Mucosa of descending colon (tissue), 3 donors: ENCODE measurements around the gene ZNF318. TPM values are rescaled to one million over a fixed set of nuclear protein-coding genes. Genes with fewer than 3 reads are reported as not detected.
"Not testable (repeated sequence)": the region's sequence is repeated elsewhere in the genome, so short reads cannot be mapped to it uniquely, and the experiment has no call there.

Experiments used
- ATAC-seq: fragments of 200-7000 bp; cut with Tn5 transposase; one replicate; pipeline ENCODE4 v1.9.1; 2020; ENCODE audit warnings: mild to moderate bottlenecking, moderate library complexity
- DNase-seq, 3 donors: peaks; one replicate each; pipeline ENCODE4 v3.0.0-alpha.2; 2020
- H3K36me3 ChIP-seq: fragments of 200-600 bp; one replicate; pipeline ENCODE4 v1.8.0; 2021; ENCODE audit warnings: low read depth, mild to moderate bottlenecking
- H3K4me1 ChIP-seq: fragments of 200-600 bp; one replicate; pipeline ENCODE4 v1.8.0; 2021; ENCODE audit warnings: low read depth, mild to moderate bottlenecking
- H3K4me3 ChIP-seq: fragments of 200-600 bp; one replicate; pipeline ENCODE4 v1.8.0; 2021; ENCODE audit warnings: mild to moderate bottlenecking
- H3K9me3 ChIP-seq: fragments of 200-600 bp; one replicate; pipeline ENCODE4 v1.8.0; 2021; ENCODE audit warnings: mild to moderate bottlenecking
- intact Hi-C, 2 donors: fragments of 100-400 bp; cut with DNase I in 1 of 2; cut with micrococcal nuclease in 1 of 2; formaldehyde crosslinking; loops; one replicate each; pipeline versions ENCODE4 v1.11.0 to v1.11.1; 2022; cut with DNase I, micrococcal nuclease
- total RNA-seq, 3 donors: library from RNA; stranded (reverse); fragmentation: NEBNext Ultra II Directional in 2 of 3; extraction: Animal tissue kit (Norgen Biotek cat#: 25700) in 2 of 3; gene quantifications; one replicate each; pipeline versions ENCODE4 v1.2.1 to v1.2.4, GENCODE V29; 2021 to 2023
- TF ChIP-seq, protein P1 (sequence below): fragments of 200-600 bp; IDR thresholded peaks from one replicate; pipeline ENCODE4 v1.8.0; 2022; ENCODE audit warnings: antibody characterized with exemption, mild to moderate bottlenecking
- donor health status: DM: no; HTN: no; CAD: no; lungs with moderate emphysema.
- donor health status: DM: no; HTN: no; CAD: no.
- donor health status: DM: no; HTN: yes; CAD: no.

ZNF318 gene
- total RNA-seq, 3 donors from 2014 or later, result 12.4 to 24.3 (median 16.9) TPM

DNA sequence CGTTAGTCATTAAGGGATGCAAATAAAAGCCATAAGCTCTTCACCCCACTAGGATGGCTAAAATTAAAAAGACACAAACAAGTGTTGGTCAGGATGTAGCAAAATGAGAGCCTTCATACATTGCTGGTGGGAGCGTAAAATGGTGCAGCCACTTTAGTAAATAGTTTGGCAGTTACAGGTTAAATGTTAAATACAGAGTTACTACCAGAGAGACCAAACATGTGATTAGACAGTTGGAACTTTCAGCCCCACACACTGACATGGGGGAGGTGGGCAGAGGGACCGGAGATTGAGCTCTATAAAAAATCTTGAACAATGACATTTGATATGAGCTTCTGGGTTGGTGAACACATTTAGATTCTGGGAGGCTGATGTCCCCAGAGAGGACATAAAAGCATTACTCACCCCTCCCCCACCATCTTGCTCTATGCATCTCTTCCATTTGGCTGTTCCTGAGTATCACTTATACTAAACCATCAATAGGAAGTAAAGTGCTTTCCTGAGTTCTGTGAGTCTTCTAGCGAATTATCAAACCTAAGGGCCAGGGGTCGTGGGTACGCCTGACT is 20.4 kb upstream of the ZNF318 start:
- Histone ChIP-seq H3K9me3 (no peaks in the 10 kb centered on the region), H3K36me3 (no peaks in the 10 kb centered on the region), H3K4me1 (no peaks in the 10 kb centered on the region), H3K4me3 (no peak overlapping the region)
- DNase-seq (no peak), ATAC-seq (no peak)
- TF ChIP-seq, protein P1, sequence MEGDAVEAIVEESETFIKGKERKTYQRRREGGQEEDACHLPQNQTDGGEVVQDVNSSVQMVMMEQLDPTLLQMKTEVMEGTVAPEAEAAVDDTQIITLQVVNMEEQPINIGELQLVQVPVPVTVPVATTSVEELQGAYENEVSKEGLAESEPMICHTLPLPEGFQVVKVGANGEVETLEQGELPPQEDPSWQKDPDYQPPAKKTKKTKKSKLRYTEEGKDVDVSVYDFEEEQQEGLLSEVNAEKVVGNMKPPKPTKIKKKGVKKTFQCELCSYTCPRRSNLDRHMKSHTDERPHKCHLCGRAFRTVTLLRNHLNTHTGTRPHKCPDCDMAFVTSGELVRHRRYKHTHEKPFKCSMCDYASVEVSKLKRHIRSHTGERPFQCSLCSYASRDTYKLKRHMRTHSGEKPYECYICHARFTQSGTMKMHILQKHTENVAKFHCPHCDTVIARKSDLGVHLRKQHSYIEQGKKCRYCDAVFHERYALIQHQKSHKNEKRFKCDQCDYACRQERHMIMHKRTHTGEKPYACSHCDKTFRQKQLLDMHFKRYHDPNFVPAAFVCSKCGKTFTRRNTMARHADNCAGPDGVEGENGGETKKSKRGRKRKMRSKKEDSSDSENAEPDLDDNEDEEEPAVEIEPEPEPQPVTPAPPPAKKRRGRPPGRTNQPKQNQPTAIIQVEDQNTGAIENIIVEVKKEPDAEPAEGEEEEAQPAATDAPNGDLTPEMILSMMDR, result no peak
- intact Hi-C loops, result loop anchor here in 1 of 2 donors (10.0 kb wide), 1 partner anchor 115 kb away; no protein-coding TSS in a partner anchor

- intact Hi-C loops, result loop anchor here in 1 of 2 donors (10.0 kb wide), 1 partner anchor 118 kb away; no protein-coding TSS in a partner anchor
- Histone ChIP-seq H3K4me3 (no peak overlapping the region), H3K36me3 (no peaks in the 10 kb centered on the region), H3K4me1 (no peaks in the 10 kb centered on the region), H3K9me3 (no peaks in the 10 kb centered on the region)
- TF ChIP-seq, protein P1, result no peak
- ATAC-seq (no peak), DNase-seq (no peak)
Measured at GRCh38 chr6:43386492-43386891, 17.0 kb upstream of the ZNF318 start.

DNA sequence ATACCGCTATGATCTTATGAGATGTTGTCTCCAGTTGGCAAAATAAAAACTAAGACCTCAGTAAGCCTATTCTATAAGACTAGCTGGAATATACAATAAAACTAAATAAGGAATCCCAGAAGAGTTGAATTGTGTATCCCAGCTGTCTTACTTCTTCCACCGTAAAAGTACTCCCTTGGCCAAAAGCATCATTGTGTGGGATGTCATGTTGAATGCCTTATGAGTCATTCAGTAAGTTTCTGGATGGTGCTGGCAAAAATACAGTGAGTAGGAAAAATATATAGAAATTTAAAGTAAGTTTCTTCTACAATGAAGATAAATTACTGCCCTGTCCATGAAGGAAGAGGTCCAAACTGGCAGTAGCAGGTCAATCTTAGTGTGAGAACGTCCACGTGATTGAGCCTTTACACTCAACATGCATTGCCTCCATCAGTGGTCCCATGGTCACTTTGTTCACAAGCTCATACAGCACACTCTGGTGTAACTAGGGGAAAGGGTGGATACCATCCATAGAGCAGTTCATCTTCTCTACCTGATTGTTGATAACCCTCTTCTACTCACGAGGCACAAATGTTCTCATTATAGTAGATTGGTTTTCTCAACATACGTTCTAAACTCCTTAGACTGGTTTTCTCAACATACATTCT is 13.7 kb upstream of the ZNF318 start:
- H3K36me3 ChIP-seq, result no peaks in the 10 kb centered on the region
- intact Hi-C loops, result loop anchor here in 1 of 2 donors (10.0 kb wide), 1 partner anchor 122 kb away; no protein-coding TSS in a partner anchor
- no peak overlapping the region for H3K4me3 ChIP-seq
- TF ChIP-seq, protein P1, result no peak
- DNase-seq (no peak), ATAC-seq (no peak)
- H3K4me1 ChIP-seq, result no peaks in the 10 kb centered on the region
- no peaks in the 10 kb centered on the region for H3K9me3 ChIP-seq

GRCh38 chr6:43380858-43381257 is 11.4 kb upstream of the ZNF318 start:
- H3K4me1 ChIP-seq, H3K4me3 ChIP-seq, ATAC-seq, H3K36me3 ChIP-seq, DNase-seq, H3K9me3 ChIP-seq: not testable (repeated sequence)
- intact Hi-C loops, result loop anchor here in 1 of 2 donors (10.0 kb wide), 1 partner anchor 124 kb away; no protein-coding TSS in a partner anchor

DNA sequence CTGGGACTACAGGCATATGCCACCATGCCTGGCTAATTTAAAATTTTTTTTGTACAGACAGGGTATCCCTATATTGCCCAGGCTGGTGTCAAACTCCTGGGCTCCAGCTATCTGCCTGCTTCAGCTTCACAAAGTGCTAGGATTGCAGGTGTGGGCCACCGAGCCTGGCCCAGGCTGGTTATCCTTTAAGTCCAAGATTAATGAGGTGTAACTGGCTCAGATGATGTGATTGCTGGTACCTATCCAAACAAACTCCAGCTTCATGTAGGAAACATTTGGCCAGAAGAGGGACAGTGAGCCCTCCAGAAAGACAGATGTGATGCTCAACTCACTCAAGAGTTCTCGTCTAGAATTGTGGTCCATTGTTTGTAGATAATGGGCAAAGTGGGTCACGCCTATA is 9.2 kb upstream of the ZNF318 start:
- DNase-seq, result no peak
- Histone ChIP-seq H3K4me1 (no peaks in the 10 kb centered on the region), H3K9me3 (no peaks in the 10 kb centered on the region), H3K4me3 (no peak overlapping the region), H3K36me3 (no peaks in the 10 kb centered on the region)
- intact Hi-C loops, result no loop called here
- TF ChIP-seq, protein P1, result no peak
- no peak for ATAC-seq

DNA sequence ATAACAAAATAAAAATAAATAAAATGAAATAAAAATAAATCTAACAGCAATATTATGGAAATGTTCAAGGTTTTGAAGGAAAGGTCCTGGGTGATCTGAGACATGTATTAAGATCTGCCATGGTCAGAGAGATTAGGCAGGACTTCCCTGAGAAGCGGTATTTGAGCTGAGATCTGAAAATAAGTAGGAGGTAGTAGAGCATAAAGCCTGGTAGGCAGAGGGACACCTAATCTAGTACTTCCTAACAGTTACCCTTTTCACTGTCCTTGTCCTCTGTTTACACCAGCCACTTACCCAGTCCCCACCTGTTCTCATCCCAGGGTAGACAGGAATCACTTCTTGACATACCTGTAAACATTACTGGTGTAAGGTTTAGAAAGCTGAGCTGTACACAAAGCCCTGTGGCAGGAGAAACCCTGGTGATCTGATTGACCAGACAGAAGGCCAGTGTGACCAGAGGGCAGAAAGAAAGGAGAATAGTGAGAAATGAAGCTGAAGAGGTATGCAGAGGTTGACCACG is 8.3 kb upstream of the ZNF318 start:
- Histone ChIP-seq H3K4me3 (no peak overlapping the region), H3K9me3 (no peaks in the 10 kb centered on the region), H3K36me3 (no peaks in the 10 kb centered on the region), H3K4me1 (no peaks in the 10 kb centered on the region)
- intact Hi-C loops, result no loop called here
- ATAC-seq (no peak), DNase-seq (no peak)
- TF ChIP-seq, protein P1, result no peak
